Measurements from ENCODE around the gene FBXL3. TPM values are rescaled to one million over a fixed set of nuclear protein-coding genes. Genes with fewer than 3 reads are reported as not detected.

Gene FBXL3
- total and polyA plus RNA-seq, 2 donors: 40.7 to 42.0 TPM

- H3K4me1 ChIP-seq (ENCODE audit: control insufficient read depth in 2 of 2, insufficient read depth in 2 of 2, low read length in 2 of 2): no peaks in the 10 kb centered on the region
These were observed 26.2 kb upstream of the FBXL3 start for GRCh38 chr13:77053192-77053591.

GRCh38 chr13:77048681-77049080, 21.7 kb upstream of the FBXL3 start:
- H3K27ac ChIP-seq (ENCODE audit: low read depth in 1 of 2, low read length in 1 of 2): no peak overlapping the region
- peaks cover 31 to 70% of the 10 kb centered on the region in 2 donors for H3K36me3 ChIP-seq (ENCODE audit: control insufficient read depth in 2 of 2, insufficient read depth in 2 of 2, low read length in 1 of 2)
- H3K4me3 ChIP-seq (ENCODE audit: low read length in 2 of 2): no peak overlapping the region
- WGBS: 77% methylated on average over 4 of the region's 4 CpGs
- H3K27me3 ChIP-seq (ENCODE audit: control insufficient read depth in 2 of 2, insufficient read depth in 1 of 2, low read length in 1 of 2): no peaks in the 10 kb centered on the region
- no peak for DNase-seq (ENCODE audit: low read depth in 6 of 9, low spot score in 9 of 9)
- no peaks in the 10 kb centered on the region for H3K9me3 ChIP-seq (ENCODE audit: control insufficient read depth in 2 of 2, insufficient read depth in 1 of 2, low read length in 1 of 2)
- H3K4me1 ChIP-seq (ENCODE audit: control insufficient read depth in 2 of 2, insufficient read depth in 2 of 2, low read length in 2 of 2): no peaks in the 10 kb centered on the region

More at GRCh38 chr13:77053192-77053591, 26.2 kb upstream of the FBXL3 start:
- Histone ChIP-seq H3K36me3 (ENCODE audit: control insufficient read depth in 2 of 2, insufficient read depth in 2 of 2, low read length in 1 of 2) (peaks cover 26 to 88% of the 10 kb centered on the region in 2 donors), H3K27me3 (ENCODE audit: control insufficient read depth in 2 of 2, insufficient read depth in 1 of 2, low read length in 1 of 2) (no peaks in the 10 kb centered on the region), H3K4me3 (ENCODE audit: low read length in 2 of 2) (no peak overlapping the region), H3K27ac (ENCODE audit: low read depth in 1 of 2, low read length in 1 of 2) (no peak overlapping the region), H3K9me3 (ENCODE audit: control insufficient read depth in 2 of 2, insufficient read depth in 1 of 2, low read length in 1 of 2) (no peaks in the 10 kb centered on the region)
- DNase-seq (ENCODE audit: low read depth in 6 of 9, low spot score in 9 of 9): no peak
- 98% methylated on average over 4 of the region's 4 CpGs for WGBS

- H3K27ac ChIP-seq (ENCODE audit: low read depth in 1 of 2, low read length in 1 of 2): no peak overlapping the region
- peaks cover 33 to 61% of the 10 kb centered on the region in 2 donors for H3K36me3 ChIP-seq (ENCODE audit: control insufficient read depth in 2 of 2, insufficient read depth in 2 of 2, low read length in 1 of 2)
- no peak for DNase-seq (ENCODE audit: low read depth in 6 of 9, low spot score in 9 of 9)
- no peak overlapping the region for H3K4me3 ChIP-seq (ENCODE audit: low read length in 2 of 2)
- H3K9me3 ChIP-seq (ENCODE audit: control insufficient read depth in 2 of 2, insufficient read depth in 1 of 2, low read length in 1 of 2): no peaks in the 10 kb centered on the region
- 96% methylated on average over 8 of the region's 8 CpGs for WGBS
- no peaks in the 10 kb centered on the region for H3K4me1 ChIP-seq (ENCODE audit: control insufficient read depth in 2 of 2, insufficient read depth in 2 of 2, low read length in 2 of 2)
- no peaks in the 10 kb centered on the region for H3K27me3 ChIP-seq (ENCODE audit: control insufficient read depth in 2 of 2, insufficient read depth in 1 of 2, low read length in 1 of 2)
These were observed 20.8 kb upstream of the FBXL3 start for GRCh38 chr13:77047649-77048343.

GRCh38 chr13:77042566-77043177, 15.7 kb upstream of the FBXL3 start:
- H3K4me1 ChIP-seq (ENCODE audit: control insufficient read depth in 2 of 2, insufficient read depth in 2 of 2, low read length in 2 of 2): no peaks in the 10 kb centered on the region
- peaks cover 15 to 16% of the 10 kb centered on the region in 2 donors for H3K36me3 ChIP-seq (ENCODE audit: control insufficient read depth in 2 of 2, insufficient read depth in 2 of 2, low read length in 1 of 2)
- H3K27ac ChIP-seq (ENCODE audit: low read depth in 1 of 2, low read length in 1 of 2): no peak overlapping the region
- H3K27me3 ChIP-seq (ENCODE audit: control insufficient read depth in 2 of 2, insufficient read depth in 1 of 2, low read length in 1 of 2): no peaks in the 10 kb centered on the region
- no peak overlapping the region for H3K4me3 ChIP-seq (ENCODE audit: low read length in 2 of 2)
- no peaks in the 10 kb centered on the region for H3K9me3 ChIP-seq (ENCODE audit: control insufficient read depth in 2 of 2, insufficient read depth in 1 of 2, low read length in 1 of 2)
- no peak for DNase-seq (ENCODE audit: low read depth in 6 of 9, low spot score in 9 of 9)
- WGBS: 86% methylated on average over 5 of the region's 5 CpGs

- H3K4me1 ChIP-seq (ENCODE audit: control insufficient read depth in 2 of 2, insufficient read depth in 2 of 2, low read length in 2 of 2): no peaks in the 10 kb centered on the region
- H3K27me3 ChIP-seq (ENCODE audit: control insufficient read depth in 2 of 2, insufficient read depth in 1 of 2, low read length in 1 of 2): no peaks in the 10 kb centered on the region
- no peaks in the 10 kb centered on the region for H3K9me3 ChIP-seq (ENCODE audit: control insufficient read depth in 2 of 2, insufficient read depth in 1 of 2, low read length in 1 of 2)
- H3K27ac ChIP-seq (ENCODE audit: low read depth in 1 of 2, low read length in 1 of 2): no peak overlapping the region
- DNase-seq (ENCODE audit: low read depth in 6 of 9, low spot score in 9 of 9): no peak
- 96% methylated on average over 9 of the region's 9 CpGs for WGBS
- H3K4me3 ChIP-seq (ENCODE audit: low read length in 2 of 2): no peak overlapping the region
- peaks cover 5 to 10% of the 10 kb centered on the region in 2 donors for H3K36me3 ChIP-seq (ENCODE audit: control insufficient read depth in 2 of 2, insufficient read depth in 2 of 2, low read length in 1 of 2)
These were observed 13.9 kb upstream of the FBXL3 start for GRCh38 chr13:77040835-77041234.

- Histone ChIP-seq H3K9me3 (ENCODE audit: control insufficient read depth in 2 of 2, insufficient read depth in 1 of 2, low read length in 1 of 2) (no peaks in the 10 kb centered on the region), H3K36me3 (ENCODE audit: control insufficient read depth in 2 of 2, insufficient read depth in 2 of 2, low read length in 1 of 2) (peaks cover 3 to 8% of the 10 kb centered on the region in 2 donors), H3K27me3 (ENCODE audit: control insufficient read depth in 2 of 2, insufficient read depth in 1 of 2, low read length in 1 of 2) (no peaks in the 10 kb centered on the region), H3K27ac (ENCODE audit: low read depth in 1 of 2, low read length in 1 of 2) (no peak overlapping the region), H3K4me1 (ENCODE audit: control insufficient read depth in 2 of 2, insufficient read depth in 2 of 2, low read length in 2 of 2) (no peaks in the 10 kb centered on the region), H3K4me3 (ENCODE audit: low read length in 2 of 2) (no peak overlapping the region)
- 97% methylated on average over 7 of the region's 7 CpGs for WGBS
- no peak for DNase-seq (ENCODE audit: low read depth in 6 of 9, low spot score in 9 of 9)
These were observed 13.1 kb upstream of the FBXL3 start for GRCh38 chr13:77040076-77040475.

- Histone ChIP-seq H3K27me3 (ENCODE audit: control insufficient read depth in 2 of 2, insufficient read depth in 1 of 2, low read length in 1 of 2) (no peaks in the 10 kb centered on the region), H3K4me3 (ENCODE audit: low read length in 2 of 2) (no peak overlapping the region)
- 68% methylated on average over 5 of the region's 5 CpGs for WGBS
These were observed 12.0 kb upstream of the FBXL3 start for GRCh38 chr13:77038907-77039480.

GRCh38 chr13:77036279-77036678, 9.3 kb upstream of the FBXL3 start:
- H3K4me1 ChIP-seq (ENCODE audit: control insufficient read depth in 2 of 2, insufficient read depth in 2 of 2, low read length in 2 of 2): no peaks in the 10 kb centered on the region
- no peaks in the 10 kb centered on the region for H3K36me3 ChIP-seq (ENCODE audit: control insufficient read depth in 2 of 2, insufficient read depth in 2 of 2, low read length in 1 of 2)
- H3K27ac ChIP-seq (ENCODE audit: low read depth in 1 of 2, low read length in 1 of 2): no peak overlapping the region
- H3K4me3 ChIP-seq (ENCODE audit: low read length in 2 of 2): no peak overlapping the region
- 96% methylated on average over 1 of the region's 1 CpG for WGBS
- DNase-seq (ENCODE audit: low read depth in 6 of 9, low spot score in 9 of 9): no peak
- H3K9me3 ChIP-seq (ENCODE audit: control insufficient read depth in 2 of 2, insufficient read depth in 1 of 2, low read length in 1 of 2): no peaks in the 10 kb centered on the region
- no peaks in the 10 kb centered on the region for H3K27me3 ChIP-seq (ENCODE audit: control insufficient read depth in 2 of 2, insufficient read depth in 1 of 2, low read length in 1 of 2)

More at GRCh38 chr13:77038907-77039480, 12.0 kb upstream of the FBXL3 start:
- Histone ChIP-seq H3K36me3 (ENCODE audit: control insufficient read depth in 2 of 2, insufficient read depth in 2 of 2, low read length in 1 of 2) (peaks cover 0 to 5% of the 10 kb centered on the region in 2 donors), H3K9me3 (ENCODE audit: control insufficient read depth in 2 of 2, insufficient read depth in 1 of 2, low read length in 1 of 2) (no peaks in the 10 kb centered on the region), H3K27ac (ENCODE audit: low read depth in 1 of 2, low read length in 1 of 2) (no peak overlapping the region), H3K4me1 (ENCODE audit: control insufficient read depth in 2 of 2, insufficient read depth in 2 of 2, low read length in 2 of 2) (no peaks in the 10 kb centered on the region)
- no peak for DNase-seq (ENCODE audit: low read depth in 6 of 9, low spot score in 9 of 9)

GRCh38 chr13:77034881-77035280, 7.9 kb upstream of the FBXL3 start:
- DNase-seq (ENCODE audit: low read depth in 6 of 9, low spot score in 9 of 9): no peak
- no peaks in the 10 kb centered on the region for H3K36me3 ChIP-seq (ENCODE audit: control insufficient read depth in 2 of 2, insufficient read depth in 2 of 2, low read length in 1 of 2)
- no peaks in the 10 kb centered on the region for H3K4me1 ChIP-seq (ENCODE audit: control insufficient read depth in 2 of 2, insufficient read depth in 2 of 2, low read length in 2 of 2)
- no peaks in the 10 kb centered on the region for H3K27me3 ChIP-seq (ENCODE audit: control insufficient read depth in 2 of 2, insufficient read depth in 1 of 2, low read length in 1 of 2)
- no peak overlapping the region for H3K4me3 ChIP-seq (ENCODE audit: low read length in 2 of 2)
- WGBS: 97% methylated on average over 5 of the region's 5 CpGs
- H3K27ac ChIP-seq (ENCODE audit: low read depth in 1 of 2, low read length in 1 of 2): no peak overlapping the region
- H3K9me3 ChIP-seq (ENCODE audit: control insufficient read depth in 2 of 2, insufficient read depth in 1 of 2, low read length in 1 of 2): no peaks in the 10 kb centered on the region
